OCI-LY1 (cell line): Measurements from ENCODE around the gene LCN15.

Experiments used
- EZH2 ChIP-seq: fragments of 200-600 bp; sonication (generic), shearing (Covaris generic); IDR thresholded peaks from 2 replicates; pipeline ENCODE4 v1.8.0; 2017; ENCODE audit warnings: borderline replicate concordance, mixed run types, mild to moderate bottlenecking, antibody characterized with exemption, low read length, moderate library complexity, mixed read lengths
- TF ChIP-seq, protein P1 (sequence below): fragments of 200-600 bp; sonication (generic), shearing (Covaris generic); IDR thresholded peaks from 2 replicates; pipeline ENCODE4 v1.5.1; 2017; ENCODE audit warnings: mild to moderate bottlenecking, antibody characterized with exemption, low read length, moderate library complexity, mixed read lengths

GRCh38 chr9:136746155-136746490, 18.2 kb downstream of the LCN15 start:
- TF ChIP-seq, protein P1, sequence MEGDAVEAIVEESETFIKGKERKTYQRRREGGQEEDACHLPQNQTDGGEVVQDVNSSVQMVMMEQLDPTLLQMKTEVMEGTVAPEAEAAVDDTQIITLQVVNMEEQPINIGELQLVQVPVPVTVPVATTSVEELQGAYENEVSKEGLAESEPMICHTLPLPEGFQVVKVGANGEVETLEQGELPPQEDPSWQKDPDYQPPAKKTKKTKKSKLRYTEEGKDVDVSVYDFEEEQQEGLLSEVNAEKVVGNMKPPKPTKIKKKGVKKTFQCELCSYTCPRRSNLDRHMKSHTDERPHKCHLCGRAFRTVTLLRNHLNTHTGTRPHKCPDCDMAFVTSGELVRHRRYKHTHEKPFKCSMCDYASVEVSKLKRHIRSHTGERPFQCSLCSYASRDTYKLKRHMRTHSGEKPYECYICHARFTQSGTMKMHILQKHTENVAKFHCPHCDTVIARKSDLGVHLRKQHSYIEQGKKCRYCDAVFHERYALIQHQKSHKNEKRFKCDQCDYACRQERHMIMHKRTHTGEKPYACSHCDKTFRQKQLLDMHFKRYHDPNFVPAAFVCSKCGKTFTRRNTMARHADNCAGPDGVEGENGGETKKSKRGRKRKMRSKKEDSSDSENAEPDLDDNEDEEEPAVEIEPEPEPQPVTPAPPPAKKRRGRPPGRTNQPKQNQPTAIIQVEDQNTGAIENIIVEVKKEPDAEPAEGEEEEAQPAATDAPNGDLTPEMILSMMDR, result no peak
- no peak for TF ChIP-seq EZH2
